SJCRH30 (cell line): ENCODE measurements around the gene BABAM2. TPM values are rescaled to one million over a fixed set of nuclear protein-coding genes. Genes with fewer than 3 reads are reported as not detected.

ENCODE experiments used
- DNase-seq, 2 experiments: peaks; one replicate each; pipeline ENCODE4 v3.0.0-alpha.2; 2015 to 2020
- H3K27ac ChIP-seq: fragments of 250-450 bp; sonication (Bioruptor Pico); 2 replicates; pipeline ENCODE4 v1.5.1; 2020; ENCODE audit warnings: mild to moderate bottlenecking, moderate library complexity
- H3K27me3 ChIP-seq: fragments of 250-450 bp; sonication (Bioruptor Pico); 2 replicates; pipeline ENCODE4 v1.5.1; 2020; ENCODE audit warnings: mild to moderate bottlenecking, moderate library complexity
- H3K36me3 ChIP-seq: fragments of 250-450 bp; sonication (Bioruptor Pico); 2 replicates; pipeline ENCODE4 v1.5.1; 2020; ENCODE audit warnings: mild to moderate bottlenecking, moderate library complexity
- H3K4me1 ChIP-seq: fragments of 250-450 bp; sonication (Bioruptor Pico); 2 replicates; pipeline ENCODE4 v1.5.1; 2020; ENCODE audit warnings: mild to moderate bottlenecking, moderate library complexity
- H3K4me3 ChIP-seq: fragments of 250-450 bp; sonication (Bioruptor Pico); 2 replicates; pipeline ENCODE4 v1.5.1; 2020; ENCODE audit warnings: mild to moderate bottlenecking, moderate library complexity
- H3K9me3 ChIP-seq: fragments of 250-450 bp; sonication (Bioruptor Pico); replicated peaks from 2 replicates; pipeline ENCODE4 v1.5.1; 2020; ENCODE audit warnings: mild to moderate bottlenecking, moderate library complexity
- total RNA-seq: library from RNA; depleted of rRNA; stranded (reverse); fragments of >200 nt; shearing (Covaris generic); gene quantifications from 2 replicates; pipeline ENCODE4 v1.2.3, GENCODE V29; 2014; rRNA removed

Gene BABAM2
- total RNA-seq, 1 experiment from 2014 or later = 37.3 TPM

- DNase-seq = no peak
- no peak overlapping the region for H3K4me3 ChIP-seq
- no peaks in the 10 kb centered on the region for H3K27me3 ChIP-seq
- H3K4me1 ChIP-seq = peaks cover 5% of the 10 kb centered on the region; the same call in 1 of the 2 replicates
- no peaks in the 10 kb centered on the region for H3K9me3 ChIP-seq
- no peaks in the 10 kb centered on the region for H3K36me3 ChIP-seq
- no peak overlapping the region for H3K27ac ChIP-seq
These were observed 496.8 kb downstream of the BABAM2 start for GRCh38 chr2:28387082-28387960.

Other genes with a start within 250 kb of the BABAM2 start
- 48.5 and 51.2 TPM in 2 replicates for gene SUPT7L, start 227.1 kb upstream of the BABAM2 start, total RNA-seq
- 36.0 and 41.6 TPM in 2 replicates for gene SLC4A1AP, start 226.8 kb upstream of the BABAM2 start, total RNA-seq
- gene MRPL33, start 119.0 kb upstream of the BABAM2 start, total RNA-seq = 180 and 212 TPM in 2 replicates
- gene RBKS, start 342 bp upstream of the BABAM2 start, total RNA-seq = 0.20 and 0.51 TPM in 2 replicates